ENCODE measurements around the gene SEC22A.

SEC22A gene

DNA sequence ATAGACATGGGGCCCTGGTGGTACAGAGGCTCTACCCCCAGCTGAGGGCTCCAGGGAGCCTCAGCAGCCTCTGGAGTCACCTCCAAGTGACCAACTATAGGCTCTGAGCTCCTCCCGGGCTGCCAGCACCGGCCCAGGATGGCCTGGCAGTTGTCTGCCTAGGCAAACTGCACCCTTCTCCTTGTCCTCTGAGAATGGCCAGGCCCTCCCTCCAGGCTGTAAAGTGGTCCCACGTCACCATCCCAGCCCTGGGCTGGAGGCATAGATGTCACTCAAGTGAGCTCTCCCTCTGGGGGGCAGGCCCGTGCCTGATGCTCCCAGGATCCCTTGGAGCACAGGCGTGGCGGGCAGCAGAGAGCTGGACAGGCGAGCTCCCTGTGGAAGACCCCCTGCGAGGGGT, 120.1 kb downstream of the SEC22A start:
- H3K4me3 ChIP-seq (ENCODE audit: low read depth, low read length): no peak overlapping the region
- TF ChIP-seq, protein P1, sequence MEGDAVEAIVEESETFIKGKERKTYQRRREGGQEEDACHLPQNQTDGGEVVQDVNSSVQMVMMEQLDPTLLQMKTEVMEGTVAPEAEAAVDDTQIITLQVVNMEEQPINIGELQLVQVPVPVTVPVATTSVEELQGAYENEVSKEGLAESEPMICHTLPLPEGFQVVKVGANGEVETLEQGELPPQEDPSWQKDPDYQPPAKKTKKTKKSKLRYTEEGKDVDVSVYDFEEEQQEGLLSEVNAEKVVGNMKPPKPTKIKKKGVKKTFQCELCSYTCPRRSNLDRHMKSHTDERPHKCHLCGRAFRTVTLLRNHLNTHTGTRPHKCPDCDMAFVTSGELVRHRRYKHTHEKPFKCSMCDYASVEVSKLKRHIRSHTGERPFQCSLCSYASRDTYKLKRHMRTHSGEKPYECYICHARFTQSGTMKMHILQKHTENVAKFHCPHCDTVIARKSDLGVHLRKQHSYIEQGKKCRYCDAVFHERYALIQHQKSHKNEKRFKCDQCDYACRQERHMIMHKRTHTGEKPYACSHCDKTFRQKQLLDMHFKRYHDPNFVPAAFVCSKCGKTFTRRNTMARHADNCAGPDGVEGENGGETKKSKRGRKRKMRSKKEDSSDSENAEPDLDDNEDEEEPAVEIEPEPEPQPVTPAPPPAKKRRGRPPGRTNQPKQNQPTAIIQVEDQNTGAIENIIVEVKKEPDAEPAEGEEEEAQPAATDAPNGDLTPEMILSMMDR (IDR thresholded peaks at IDR 0.05): no peak
- no peak overlapping the region for H3K4me2 ChIP-seq (ENCODE audit: low read length)
- no peak overlapping the region for H3K27ac ChIP-seq
- H3K9ac ChIP-seq: no peak overlapping the region
- no peaks in the 10 kb centered on the region for H3K9me3 ChIP-seq (ENCODE audit: control insufficient read depth, low read length)
- H3K79me2 ChIP-seq: no peaks in the 10 kb centered on the region
- H3K4me1 ChIP-seq: no peaks in the 10 kb centered on the region
- H3K36me3 ChIP-seq (ENCODE audit: control insufficient read depth, insufficient read depth, low read length): no peaks in the 10 kb centered on the region
- H3K27me3 ChIP-seq (ENCODE audit: control insufficient read depth, insufficient read depth, low read length): no peaks in the 10 kb centered on the region
- H2AFZ ChIP-seq: no peak overlapping the region

DNA sequence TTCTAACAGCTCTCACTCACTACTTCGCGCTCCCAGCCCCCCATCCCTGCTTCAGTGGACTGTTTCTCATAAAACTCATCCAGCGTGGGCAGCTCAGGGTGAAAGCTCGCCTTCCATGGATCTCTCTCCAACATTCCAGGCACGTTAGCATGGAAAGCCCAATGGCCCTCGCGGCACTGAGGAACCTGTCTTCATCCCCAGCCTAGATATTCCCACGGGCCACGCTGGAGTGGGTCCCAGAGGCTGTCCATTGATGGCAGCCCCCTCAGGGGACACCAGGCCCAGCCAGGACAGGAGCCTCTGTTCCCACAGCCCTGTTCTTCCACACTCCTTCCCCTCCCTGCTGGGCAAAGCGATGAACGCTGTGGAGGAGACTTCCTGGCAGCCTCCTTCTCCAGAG, 121.1 kb downstream of the SEC22A start:
- H3K27ac ChIP-seq: no peak overlapping the region
- no peaks in the 10 kb centered on the region for H3K4me1 ChIP-seq
- TF ChIP-seq, protein P1 (IDR thresholded peaks at IDR 0.05): no peak
- no peak overlapping the region for H2AFZ ChIP-seq
- no peaks in the 10 kb centered on the region for H3K79me2 ChIP-seq
- H3K27me3 ChIP-seq (ENCODE audit: control insufficient read depth, insufficient read depth, low read length): no peaks in the 10 kb centered on the region
- no peak overlapping the region for H3K9ac ChIP-seq
- H3K9me3 ChIP-seq (ENCODE audit: control insufficient read depth, low read length): no peaks in the 10 kb centered on the region
- no peak overlapping the region for H3K4me2 ChIP-seq (ENCODE audit: low read length)
- no peaks in the 10 kb centered on the region for H3K36me3 ChIP-seq (ENCODE audit: control insufficient read depth, insufficient read depth, low read length)
- H3K4me3 ChIP-seq (ENCODE audit: low read depth, low read length): no peak overlapping the region
